TTC549 (cell line): Measurements from ENCODE around the gene BACH2.

ENCODE experiments used
- FAIRE-seq: peaks from 2 replicates; lab custom pipeline; 2012; peaks lifted over from hg19 to GRCh38; lab: Jason Lieb, UNC

Gene BACH2

DNA sequence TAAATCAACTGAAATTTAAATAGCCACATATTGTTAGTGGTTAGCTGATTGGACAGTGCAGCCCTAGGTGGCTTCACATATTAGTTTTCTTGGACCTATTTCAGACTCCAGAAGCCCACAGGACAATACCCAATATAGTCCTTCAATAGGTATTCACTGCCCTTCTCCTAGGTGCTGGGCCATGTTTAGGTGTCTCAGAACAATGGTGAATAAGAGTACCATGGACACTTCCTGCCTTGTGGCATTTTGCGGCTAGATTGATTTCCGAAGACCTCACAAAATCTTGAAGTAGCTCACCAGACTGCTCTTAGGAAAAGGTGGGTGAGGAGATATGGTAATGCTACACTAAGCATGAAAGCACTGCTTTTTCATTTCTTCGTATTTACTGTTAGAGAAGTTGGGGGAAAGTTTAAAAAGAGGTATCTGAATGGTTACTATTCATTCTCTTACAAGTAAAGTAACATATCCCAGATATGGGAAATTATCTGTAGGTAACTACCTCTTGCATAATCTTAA, 203.0 kb downstream of the BACH2 start:
- FAIRE-seq: no peak

DNA sequence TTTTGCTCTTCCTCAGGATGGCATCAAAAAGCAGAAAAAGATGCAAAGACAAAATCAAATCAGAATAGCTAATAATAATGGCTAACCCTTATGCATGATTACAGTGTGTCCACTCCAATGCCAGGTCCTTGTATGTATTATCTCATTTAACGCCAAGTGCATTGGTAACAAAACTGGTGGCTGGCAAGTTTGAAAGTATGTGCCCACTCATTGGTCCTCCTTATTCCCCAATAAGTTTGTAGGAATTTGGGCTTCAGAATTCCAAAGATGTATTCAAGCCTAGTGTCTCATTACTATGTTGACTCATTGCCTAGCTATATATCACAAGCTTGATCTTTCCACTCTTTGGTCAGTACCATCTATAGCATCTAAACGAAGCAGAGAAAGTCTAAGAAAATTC, 205.8 kb downstream of the BACH2 start:
- FAIRE-seq: no peak

DNA sequence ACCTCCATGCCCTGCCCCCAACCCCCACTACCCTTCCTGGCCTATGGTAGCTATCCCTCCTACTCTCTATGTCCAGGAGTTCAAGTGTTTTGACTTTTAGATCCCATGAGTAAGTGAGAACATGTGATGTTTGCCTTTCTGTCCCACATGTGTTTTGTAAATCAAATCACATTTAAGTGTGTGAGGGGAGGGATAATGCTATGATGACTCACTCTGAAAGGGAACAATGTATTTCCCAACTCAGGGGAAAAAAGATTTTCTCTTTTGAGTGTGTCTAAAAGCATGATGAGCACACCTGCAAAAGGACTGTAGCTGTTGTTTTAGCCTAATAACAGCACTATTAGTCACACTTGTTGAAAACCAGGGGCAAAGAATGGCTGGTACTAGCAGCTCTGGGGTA, 208.6 kb downstream of the BACH2 start:
- no peak for FAIRE-seq

DNA sequence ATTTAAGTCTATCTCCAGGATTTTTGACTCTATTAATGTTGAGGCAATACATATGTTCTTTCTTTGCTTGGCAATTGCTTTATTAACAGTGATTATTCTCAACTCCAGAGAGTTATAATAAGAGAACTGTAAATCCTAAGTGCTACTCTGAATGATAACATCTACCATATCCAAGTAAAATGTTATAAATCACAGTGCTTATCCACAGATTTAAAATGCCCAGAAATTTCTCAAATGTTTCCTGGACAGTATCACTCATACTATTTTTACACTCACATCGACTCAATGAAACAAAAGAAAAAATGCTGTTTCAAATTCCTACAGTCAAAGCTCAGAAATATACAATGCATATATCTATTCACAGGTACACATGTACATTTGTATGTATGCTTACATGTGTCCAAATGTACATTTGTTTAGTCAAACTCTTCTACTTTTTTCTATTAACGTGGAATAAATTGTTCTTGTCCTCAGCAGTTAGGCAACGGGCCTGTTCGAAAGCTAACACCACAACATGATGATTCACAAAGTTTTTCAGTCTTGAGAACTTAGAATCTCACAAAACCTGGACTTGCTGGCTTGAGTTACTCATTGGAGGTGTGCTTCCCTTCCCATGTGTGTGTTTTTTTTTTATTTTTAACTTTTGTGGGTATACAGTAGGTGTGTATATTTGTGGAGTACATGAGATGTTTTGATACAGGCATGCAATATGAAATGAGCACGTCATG, 209.4 kb downstream of the BACH2 start:
- FAIRE-seq: no peak

DNA sequence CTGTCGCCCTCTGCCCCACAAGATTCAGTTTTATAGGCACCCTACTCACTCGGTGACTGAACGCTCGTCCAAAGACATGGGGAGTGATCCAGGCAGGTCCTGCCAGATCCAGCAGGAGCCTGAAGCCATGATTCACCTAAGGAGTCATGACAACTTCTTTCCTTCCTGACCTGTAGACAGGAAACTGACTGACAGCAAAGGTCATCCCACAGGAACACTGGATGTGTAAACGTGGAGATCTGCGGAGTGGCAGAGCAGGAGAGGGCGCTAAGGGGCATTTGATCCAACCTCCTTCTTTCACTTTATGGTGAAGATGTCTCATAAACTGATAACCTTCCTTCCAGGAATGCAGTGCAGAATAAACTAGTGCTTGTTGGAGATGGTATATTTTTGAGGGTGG, 210.1 kb downstream of the BACH2 start:
- no peak for FAIRE-seq

DNA sequence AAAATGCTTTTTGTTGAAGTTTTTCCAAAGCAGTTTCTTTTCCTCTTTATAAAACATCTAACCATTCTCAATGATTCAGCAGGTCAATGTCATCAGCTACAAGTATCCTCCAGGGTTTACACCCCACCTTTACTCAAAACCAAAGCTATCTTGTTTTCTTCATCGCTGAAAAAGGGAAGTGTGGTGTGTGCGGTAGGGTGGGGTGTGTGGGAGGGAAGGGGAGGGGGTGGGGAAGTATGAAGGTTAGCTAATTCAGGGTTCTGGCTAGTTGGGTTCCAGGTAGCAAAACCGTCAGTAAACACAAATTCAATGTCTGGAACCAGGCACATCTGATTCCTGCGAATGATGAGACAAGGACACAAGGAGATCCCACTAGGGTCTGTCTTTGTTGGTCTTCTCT, 212.8 kb downstream of the BACH2 start:
- no peak for FAIRE-seq

DNA sequence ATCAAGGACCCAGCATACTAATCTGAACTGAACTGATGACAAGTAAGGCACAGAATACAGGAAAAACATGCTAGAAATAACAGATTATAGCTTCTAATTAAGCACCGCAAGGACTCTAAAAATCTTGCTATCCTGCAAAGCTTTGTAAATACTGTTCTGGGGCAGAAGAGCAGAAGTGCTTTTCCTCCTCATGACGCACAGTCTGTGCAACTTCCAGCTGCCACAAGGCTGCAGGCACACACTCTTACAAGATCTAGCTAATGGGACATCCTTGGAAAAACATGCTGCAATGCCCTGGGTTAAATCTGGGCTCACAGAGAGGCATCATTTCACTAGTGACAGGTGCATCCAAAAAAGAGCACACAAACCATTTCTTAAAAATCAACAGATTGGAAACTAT, 213.8 kb downstream of the BACH2 start:
- no peak for FAIRE-seq

DNA sequence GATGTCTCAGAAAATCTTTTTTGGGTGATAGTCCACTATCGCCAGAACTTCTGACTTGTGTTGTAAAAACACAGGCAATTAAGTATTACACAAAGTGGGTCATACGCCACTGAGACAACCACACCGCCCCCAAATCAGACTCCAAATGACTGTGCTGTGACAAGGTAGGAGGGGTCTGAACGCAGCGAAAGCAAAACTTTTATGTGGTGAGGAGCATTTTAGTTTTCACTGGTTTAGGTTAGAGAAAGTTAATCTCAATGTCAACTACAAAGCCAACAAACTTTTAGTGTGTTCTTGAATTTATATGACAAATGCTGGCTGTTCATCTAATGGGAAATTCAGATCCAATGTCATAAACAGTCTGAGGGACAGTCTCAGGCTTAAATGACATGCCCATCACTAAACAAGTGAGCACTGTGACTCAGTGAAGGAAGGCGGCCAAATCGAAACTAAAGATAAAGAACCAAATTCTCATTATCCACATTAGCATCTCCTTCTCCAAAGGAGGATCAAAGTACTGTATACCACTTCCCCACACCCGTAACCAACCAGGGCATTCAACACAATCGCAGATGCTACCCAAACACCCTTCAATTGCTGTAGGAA, 215.7 kb downstream of the BACH2 start:
- no peak for FAIRE-seq

DNA sequence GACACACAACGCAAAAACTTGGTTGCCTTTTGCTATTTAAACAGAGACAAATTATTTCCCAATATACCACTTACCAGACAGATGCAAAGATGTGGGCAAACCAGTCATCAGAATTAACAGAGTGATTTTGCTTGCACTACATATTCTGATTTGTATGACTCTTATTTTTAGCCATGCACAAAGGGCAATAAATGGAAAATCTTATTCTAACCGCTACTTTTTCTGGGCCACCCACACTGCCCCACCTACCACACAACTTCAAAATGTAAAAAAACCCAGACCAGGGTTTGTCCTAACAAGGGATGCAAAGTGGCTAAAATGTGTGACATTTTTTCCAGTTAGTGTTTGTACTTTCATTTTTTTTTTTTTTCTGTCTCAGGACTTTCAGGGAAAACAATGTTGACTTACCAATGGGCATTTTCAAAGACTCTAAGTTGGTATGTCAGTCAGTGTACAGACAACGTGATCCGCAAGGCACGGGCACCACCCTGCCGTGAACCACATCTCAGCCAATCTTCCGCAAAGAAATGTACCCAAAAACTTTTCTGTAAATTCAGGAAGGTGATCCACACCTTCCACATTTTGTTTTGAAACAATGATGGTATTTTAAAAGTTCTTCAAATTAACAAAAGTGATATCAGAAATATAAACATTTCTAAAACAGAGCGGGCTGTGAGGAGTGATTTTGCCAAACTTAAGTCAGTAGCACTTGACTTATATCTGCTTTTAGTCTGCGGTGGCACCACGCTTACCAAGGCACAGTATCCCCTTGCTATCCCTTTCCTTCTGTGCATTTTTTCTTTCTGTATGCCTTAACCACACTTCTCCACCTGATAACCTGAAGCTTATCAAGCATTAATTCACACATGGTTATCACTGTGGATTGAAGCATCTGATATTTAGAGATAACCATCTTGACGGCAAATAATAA, 216.8 kb downstream of the BACH2 start:
- no peak for FAIRE-seq

DNA sequence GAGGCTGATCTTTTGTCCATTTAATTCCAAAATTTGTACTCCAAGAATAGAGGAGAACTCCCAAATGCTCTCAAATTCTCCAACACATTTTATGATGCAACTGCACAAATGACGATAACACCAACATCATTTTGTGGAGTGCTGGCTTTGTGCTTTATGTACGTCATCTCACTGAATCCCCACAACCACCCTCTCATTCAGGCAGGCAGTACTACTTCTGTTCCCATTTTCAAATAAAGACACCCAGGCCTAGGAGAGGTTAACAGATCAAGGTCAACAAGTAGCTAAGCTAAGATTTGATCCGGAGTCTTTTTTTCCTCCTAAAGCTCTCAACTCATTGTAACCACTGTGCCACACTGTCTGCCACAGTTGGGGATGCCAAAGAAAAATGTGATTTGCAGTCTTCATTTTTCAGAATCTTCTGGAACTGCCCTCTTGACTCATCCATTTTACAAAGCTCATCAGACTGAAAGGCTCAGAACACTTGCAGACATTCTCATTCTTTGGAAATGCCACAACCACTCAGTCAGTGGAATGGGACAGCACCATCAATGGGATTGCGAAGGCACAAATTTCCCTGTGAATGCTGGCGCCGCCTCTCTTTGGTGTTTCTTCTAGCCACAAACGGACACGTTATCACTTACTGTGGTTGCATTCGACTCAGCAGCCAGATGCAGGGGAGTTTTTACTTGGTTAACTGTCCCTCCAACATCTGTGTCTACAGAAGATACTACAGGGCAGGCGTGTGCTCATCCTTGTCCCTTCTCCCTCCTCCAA, 217.9 kb downstream of the BACH2 start:
- FAIRE-seq: no peak

DNA sequence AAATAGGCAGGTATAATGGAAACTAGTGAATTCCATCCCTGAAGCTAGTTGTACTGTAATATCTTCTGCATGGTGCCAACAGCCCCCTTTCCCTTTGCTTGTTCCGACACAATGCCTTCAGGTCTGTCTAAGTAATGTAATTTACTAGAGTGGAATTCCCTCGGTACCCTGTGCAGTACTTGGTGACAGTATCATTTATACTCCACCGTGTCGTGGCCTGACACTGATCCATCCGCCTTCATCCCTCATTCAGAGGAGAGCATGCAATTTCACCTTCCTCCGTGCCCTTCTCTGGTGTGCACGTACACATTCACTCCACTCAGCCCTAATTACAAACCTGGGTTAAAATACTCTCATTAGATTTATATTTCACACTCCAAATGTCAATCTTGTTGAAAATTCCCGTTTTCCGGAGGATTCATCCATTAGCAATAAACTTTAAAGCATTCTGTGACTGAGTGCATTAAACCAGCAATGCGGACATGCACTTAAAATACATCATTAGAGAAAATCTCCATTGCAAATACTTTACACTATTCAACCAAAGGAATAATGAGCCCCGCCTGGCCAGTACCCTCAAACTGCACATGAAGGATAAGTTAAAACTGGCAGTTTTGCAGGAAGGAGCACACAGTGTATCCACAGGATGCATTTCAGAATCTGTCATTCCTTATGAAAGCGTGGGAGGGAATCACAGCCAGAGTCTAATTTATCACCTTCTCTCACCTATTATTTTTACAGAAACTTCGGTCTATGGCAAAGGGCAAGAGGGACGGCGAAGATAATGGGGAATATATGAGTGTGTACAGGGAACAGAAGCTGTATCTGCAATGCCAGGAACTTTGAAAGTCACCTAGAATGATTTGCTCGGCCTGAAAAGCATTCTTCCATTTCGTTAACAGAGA, 219.9 kb downstream of the BACH2 start:
- FAIRE-seq: no peak

DNA sequence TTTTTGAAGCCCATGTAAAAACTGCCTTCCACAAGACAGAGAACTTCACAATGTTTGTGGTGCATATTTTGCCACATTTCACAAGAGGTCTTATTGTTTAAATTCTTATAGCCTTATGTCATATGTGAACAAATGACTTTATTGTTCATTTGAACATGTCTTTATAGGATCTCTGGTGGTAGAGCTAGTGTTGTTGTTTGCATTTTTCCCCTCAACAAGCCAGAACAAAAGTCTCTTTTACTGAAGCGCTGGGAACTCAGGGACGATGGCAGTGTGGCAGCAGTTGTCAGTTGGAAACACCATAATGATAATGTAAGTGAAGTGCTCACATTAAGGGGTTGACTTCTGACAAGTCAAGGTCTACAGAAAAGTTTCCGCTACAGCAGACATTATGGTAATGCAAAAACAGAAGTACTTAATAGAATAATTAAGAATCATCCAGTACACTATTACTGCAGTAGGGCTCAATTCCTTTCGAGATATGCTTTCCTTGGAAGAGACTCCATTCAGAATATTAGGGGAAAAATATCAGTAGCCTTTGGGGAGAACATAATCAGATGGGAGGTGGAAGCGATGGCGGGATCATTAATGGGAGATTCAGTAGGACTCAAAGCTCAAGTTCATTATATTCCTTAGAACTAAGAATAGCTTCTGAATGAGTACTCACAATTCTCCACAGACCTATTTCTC, 222.3 kb downstream of the BACH2 start:
- FAIRE-seq: no peak

DNA sequence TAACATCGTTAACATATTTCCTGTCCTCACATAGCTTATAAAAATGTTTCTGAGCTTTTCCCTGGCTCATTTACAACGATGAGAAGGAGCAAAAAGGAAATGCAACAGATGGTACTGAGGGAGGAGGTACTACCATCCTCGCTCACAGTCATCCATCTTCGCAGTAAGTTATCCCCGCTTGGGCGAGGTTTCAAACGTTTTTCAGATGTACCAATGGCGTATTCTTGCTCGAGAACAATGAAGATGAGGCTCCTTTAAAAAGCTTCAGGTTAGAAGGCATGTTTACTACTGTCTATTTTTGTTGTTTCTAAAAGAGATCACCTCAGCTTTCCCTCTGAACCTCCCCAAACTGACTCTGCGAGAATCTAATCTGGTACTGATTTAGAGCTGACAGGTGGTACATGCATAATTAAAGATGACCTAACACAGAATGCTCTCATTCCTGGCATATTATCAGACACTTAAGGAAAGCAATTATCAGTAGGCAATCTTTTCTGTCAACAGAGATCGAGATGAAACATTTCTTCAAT, 223.6 kb downstream of the BACH2 start:
- FAIRE-seq: no peak

DNA sequence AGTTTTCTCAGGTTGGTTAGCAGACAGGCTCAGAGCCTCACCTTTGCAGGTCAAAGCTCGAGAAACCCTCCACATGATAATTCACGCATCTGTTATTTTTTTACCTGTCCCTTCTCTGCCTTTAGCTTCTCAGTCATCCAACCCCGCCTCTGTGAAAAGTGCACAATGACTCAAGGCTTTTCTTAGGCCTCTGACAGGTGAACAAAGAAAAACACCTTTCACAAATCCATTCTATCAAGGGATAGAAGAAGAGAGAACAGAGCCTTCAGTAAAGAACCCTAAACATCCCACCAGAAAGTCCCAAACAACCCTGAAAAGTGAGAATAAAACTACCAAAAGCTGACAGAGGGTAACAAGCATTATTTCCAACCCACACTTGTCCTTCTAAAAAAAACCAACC, 224.1 kb downstream of the BACH2 start:
- no peak for FAIRE-seq

DNA sequence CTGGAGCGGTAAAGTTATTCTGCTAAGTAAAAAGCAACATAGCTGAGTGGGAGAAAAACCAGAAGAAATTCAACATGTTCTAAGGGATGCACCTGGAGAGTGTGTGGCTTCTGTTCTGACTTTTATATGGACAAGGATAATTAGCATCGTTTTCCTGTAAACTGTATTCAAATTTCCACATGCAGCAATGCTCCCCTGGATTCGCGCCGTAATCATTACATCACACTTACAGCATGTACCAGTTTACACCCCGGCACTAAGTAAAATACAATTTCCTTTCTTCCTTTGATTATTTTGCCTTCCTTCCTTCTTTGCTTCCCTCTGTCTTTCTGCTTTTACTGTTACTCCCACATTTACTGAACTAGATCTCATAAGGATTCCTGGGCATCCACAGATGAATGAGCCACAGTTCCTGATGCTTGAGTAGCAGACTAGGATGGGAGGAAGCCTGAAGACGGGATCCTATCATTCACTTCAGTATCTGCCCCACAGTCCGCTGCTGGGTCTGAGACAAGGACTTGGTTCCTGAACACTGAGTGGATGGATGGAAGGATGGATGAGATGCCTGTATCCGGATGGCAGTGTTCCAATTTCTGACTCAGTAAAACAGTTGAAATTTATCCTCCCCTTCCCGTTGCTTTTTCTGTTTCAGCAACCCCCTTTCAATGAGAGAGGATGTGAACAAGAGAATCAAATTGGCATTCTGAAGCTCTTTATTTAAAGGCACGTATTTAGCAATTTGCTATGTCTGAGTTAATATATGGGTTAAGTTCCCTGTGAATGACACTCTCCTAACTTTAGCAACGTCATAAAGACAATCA, 227.7 kb downstream of the BACH2 start:
- FAIRE-seq: no peak

DNA sequence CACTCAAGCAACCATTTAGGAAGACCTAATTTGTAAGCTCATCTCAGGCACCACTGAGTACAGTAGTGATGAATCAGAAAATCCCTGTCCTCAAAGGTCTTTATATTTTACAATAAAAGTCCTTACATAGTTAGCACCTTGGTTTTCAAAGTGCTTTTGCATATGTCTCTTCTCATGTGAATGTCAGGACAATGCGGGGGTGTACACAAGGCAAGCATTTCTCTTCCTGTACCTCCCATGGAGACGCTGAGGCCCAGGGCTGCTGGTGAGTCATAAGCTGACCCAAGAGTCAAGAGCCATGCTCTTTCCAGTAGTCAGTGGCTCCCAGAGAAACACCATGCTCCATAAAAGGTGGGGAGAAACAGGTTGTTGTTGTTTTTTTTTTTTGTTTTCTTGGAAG, 228.4 kb downstream of the BACH2 start:
- no peak for FAIRE-seq

DNA sequence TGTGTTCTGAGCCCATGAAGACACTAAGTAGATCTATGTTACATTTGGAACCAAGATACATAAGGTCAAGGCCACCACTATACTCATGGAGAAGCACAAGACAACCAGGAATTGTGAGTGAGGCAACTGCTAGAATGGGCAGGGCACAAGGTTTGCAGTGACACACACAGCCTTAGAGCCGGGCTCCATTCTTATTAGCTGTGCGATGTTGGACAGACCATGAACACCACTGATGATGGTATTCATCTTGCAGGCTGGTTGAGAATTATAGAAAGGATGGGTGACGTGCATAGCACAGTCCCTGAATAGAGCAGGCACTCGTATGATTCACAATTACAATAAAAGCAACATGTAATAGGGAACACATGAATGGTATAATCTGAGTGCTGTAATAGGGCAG, 229.9 kb downstream of the BACH2 start:
- no peak for FAIRE-seq

DNA sequence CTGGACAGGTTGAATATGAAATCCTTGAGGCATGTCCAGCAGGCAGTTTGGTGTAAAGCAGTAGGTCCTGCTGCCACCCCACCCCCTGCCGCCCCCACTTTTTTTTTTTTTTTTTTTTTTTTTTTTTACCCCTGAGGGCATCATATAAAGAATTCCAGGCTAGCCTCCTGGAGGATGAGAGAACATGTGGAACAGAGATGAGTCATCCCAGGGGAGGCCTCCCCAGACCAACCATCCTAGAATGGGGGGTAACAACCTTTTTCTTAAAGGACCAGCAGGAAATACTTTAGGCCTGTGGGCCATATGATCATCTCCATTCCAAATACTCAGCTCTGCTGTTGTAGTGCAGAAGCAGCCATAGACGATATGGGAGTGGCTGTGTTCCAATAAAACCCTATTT, 231.5 kb downstream of the BACH2 start:
- no peak for FAIRE-seq

DNA sequence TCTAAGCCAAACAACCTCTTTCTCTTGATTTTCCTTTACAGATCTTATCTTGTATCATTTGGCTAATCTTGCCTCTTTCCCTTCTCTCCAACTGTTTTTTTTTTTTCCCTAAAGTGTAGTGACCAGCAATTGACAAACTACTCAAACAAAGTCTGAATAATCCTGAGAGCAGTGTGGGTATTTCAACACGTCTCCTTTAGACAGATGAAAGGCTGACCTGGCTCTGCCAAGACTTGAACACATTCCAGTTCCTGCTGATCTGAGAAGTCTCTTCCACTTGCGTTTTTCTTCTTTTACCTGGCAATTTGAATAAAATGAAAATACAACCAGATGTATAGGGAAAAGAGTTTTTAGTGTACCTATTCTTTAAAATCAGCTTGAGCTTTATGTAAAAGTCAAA, 234.0 kb downstream of the BACH2 start:
- no peak for FAIRE-seq
